T-helper 1 cell treated with Interleukin-12 subunit alpha and Interleukin-12 subunit beta and Interleukin-4 antibody, amounts not matched to agents 30 μg/mL and 1 μg/mL, for 36 hours (primary cell): ENCODE measurements around the gene PLEKHA5.

Experiments used
- H3K27ac Mint-ChIP-seq: one replicate; pipeline ENCODE4 v1.8.0; 2021; ENCODE audit warnings: mild to moderate bottlenecking, mixed read lengths
- H3K27me3 Mint-ChIP-seq: one replicate; pipeline ENCODE4 v1.8.0; 2021; ENCODE audit warnings: low read depth, mixed read lengths
- H3K36me3 Mint-ChIP-seq: one replicate; pipeline ENCODE4 v1.8.0; 2021; ENCODE audit warnings: low read depth, mixed read lengths
- H3K4me1 Mint-ChIP-seq: one replicate; pipeline ENCODE4 v1.8.0; 2021; ENCODE audit warnings: low read depth, mixed read lengths
- H3K4me3 Mint-ChIP-seq: one replicate; pipeline ENCODE4 v1.8.0; 2021; ENCODE audit warnings: mild to moderate bottlenecking, moderate library complexity, mixed read lengths
- H3K9me3 Mint-ChIP-seq: one replicate; pipeline ENCODE4 v1.8.0; 2021; ENCODE audit warnings: mixed read lengths

PLEKHA5 gene

GRCh38 chr12:19191563-19191962 is 62.0 kb downstream of the PLEKHA5 start:
- H3K27ac Mint-ChIP-seq = no peak overlapping the region
- H3K27me3 Mint-ChIP-seq = no peaks in the 10 kb centered on the region
- H3K4me3 Mint-ChIP-seq = no peak overlapping the region
- no peaks in the 10 kb centered on the region for H3K4me1 Mint-ChIP-seq
- H3K9me3 Mint-ChIP-seq = no peaks in the 10 kb centered on the region
- no peaks in the 10 kb centered on the region for H3K36me3 Mint-ChIP-seq

- Mint-ChIP-seq H3K4me3 (no peak overlapping the region), H3K27ac (no peak overlapping the region), H3K27me3 (no peaks in the 10 kb centered on the region), H3K4me1 (no peaks in the 10 kb centered on the region), H3K9me3 (no peaks in the 10 kb centered on the region), H3K36me3 (no peaks in the 10 kb centered on the region)
These were observed 63.2 kb downstream of the PLEKHA5 start for GRCh38 chr12:19192710-19193109.

- Mint-ChIP-seq H3K4me3 (no peak overlapping the region), H3K36me3 (no peaks in the 10 kb centered on the region), H3K27me3 (no peaks in the 10 kb centered on the region), H3K9me3 (no peaks in the 10 kb centered on the region), H3K27ac (no peak overlapping the region), H3K4me1 (no peaks in the 10 kb centered on the region)
These were observed 65.4 kb downstream of the PLEKHA5 start for GRCh38 chr12:19194963-19195362.

- H3K4me1 Mint-ChIP-seq = no peaks in the 10 kb centered on the region
- H3K36me3 Mint-ChIP-seq = no peaks in the 10 kb centered on the region
- no peak overlapping the region for H3K4me3 Mint-ChIP-seq
- H3K27ac Mint-ChIP-seq = no peak overlapping the region
- H3K27me3 Mint-ChIP-seq = no peaks in the 10 kb centered on the region
- no peaks in the 10 kb centered on the region for H3K9me3 Mint-ChIP-seq
These were observed 67.6 kb downstream of the PLEKHA5 start for GRCh38 chr12:19196959-19197630.

GRCh38 chr12:19198272-19198671 is 68.7 kb downstream of the PLEKHA5 start:
- no peaks in the 10 kb centered on the region for H3K36me3 Mint-ChIP-seq
- H3K4me1 Mint-ChIP-seq = no peaks in the 10 kb centered on the region
- H3K27me3 Mint-ChIP-seq = no peaks in the 10 kb centered on the region
- no peak overlapping the region for H3K4me3 Mint-ChIP-seq
- no peak overlapping the region for H3K27ac Mint-ChIP-seq
- H3K9me3 Mint-ChIP-seq = no peaks in the 10 kb centered on the region

GRCh38 chr12:19199332-19199731 is 69.8 kb downstream of the PLEKHA5 start:
- H3K36me3 Mint-ChIP-seq = no peaks in the 10 kb centered on the region
- H3K27me3 Mint-ChIP-seq = no peaks in the 10 kb centered on the region
- no peaks in the 10 kb centered on the region for H3K9me3 Mint-ChIP-seq
- H3K4me3 Mint-ChIP-seq = no peak overlapping the region
- no peaks in the 10 kb centered on the region for H3K4me1 Mint-ChIP-seq
- H3K27ac Mint-ChIP-seq = no peak overlapping the region

GRCh38 chr12:19200261-19200660 is 70.7 kb downstream of the PLEKHA5 start:
- H3K27ac Mint-ChIP-seq = no peak overlapping the region
- H3K9me3 Mint-ChIP-seq = no peaks in the 10 kb centered on the region
- H3K4me3 Mint-ChIP-seq = no peak overlapping the region
- H3K27me3 Mint-ChIP-seq = no peaks in the 10 kb centered on the region
- H3K36me3 Mint-ChIP-seq = no peaks in the 10 kb centered on the region
- H3K4me1 Mint-ChIP-seq = no peaks in the 10 kb centered on the region

- Mint-ChIP-seq H3K4me1 (no peaks in the 10 kb centered on the region), H3K36me3 (no peaks in the 10 kb centered on the region), H3K27ac (no peak overlapping the region), H3K4me3 (no peak overlapping the region), H3K27me3 (no peaks in the 10 kb centered on the region), H3K9me3 (no peaks in the 10 kb centered on the region)
These were observed 72.1 kb downstream of the PLEKHA5 start for GRCh38 chr12:19201661-19202060.

- Mint-ChIP-seq H3K4me3 (no peak overlapping the region), H3K4me1 (no peaks in the 10 kb centered on the region), H3K36me3 (no peaks in the 10 kb centered on the region), H3K9me3 (no peaks in the 10 kb centered on the region), H3K27ac (no peak overlapping the region), H3K27me3 (no peaks in the 10 kb centered on the region)
These were observed 73.5 kb downstream of the PLEKHA5 start for GRCh38 chr12:19203013-19203412.

GRCh38 chr12:19203539-19204506 is 74.3 kb downstream of the PLEKHA5 start:
- Mint-ChIP-seq H3K36me3 (no peaks in the 10 kb centered on the region), H3K4me1 (no peaks in the 10 kb centered on the region), H3K27ac (no peak overlapping the region), H3K27me3 (no peaks in the 10 kb centered on the region), H3K4me3 (no peak overlapping the region), H3K9me3 (no peaks in the 10 kb centered on the region)

GRCh38 chr12:19205120-19205519 is 75.6 kb downstream of the PLEKHA5 start:
- no peaks in the 10 kb centered on the region for H3K4me1 Mint-ChIP-seq
- no peak overlapping the region for H3K4me3 Mint-ChIP-seq
- no peaks in the 10 kb centered on the region for H3K36me3 Mint-ChIP-seq
- H3K27me3 Mint-ChIP-seq = no peaks in the 10 kb centered on the region
- H3K27ac Mint-ChIP-seq = no peak overlapping the region
- no peaks in the 10 kb centered on the region for H3K9me3 Mint-ChIP-seq

- Mint-ChIP-seq H3K9me3 (no peaks in the 10 kb centered on the region), H3K27ac (no peak overlapping the region), H3K4me1 (no peaks in the 10 kb centered on the region), H3K27me3 (no peaks in the 10 kb centered on the region), H3K36me3 (no peaks in the 10 kb centered on the region), H3K4me3 (no peak overlapping the region)
These were observed 77.1 kb downstream of the PLEKHA5 start for GRCh38 chr12:19206493-19207077.

GRCh38 chr12:19208456-19208855 is 78.9 kb downstream of the PLEKHA5 start:
- H3K9me3 Mint-ChIP-seq = no peaks in the 10 kb centered on the region
- H3K4me1 Mint-ChIP-seq = no peaks in the 10 kb centered on the region

GRCh38 chr12:19209661-19210060 is 80.1 kb downstream of the PLEKHA5 start:
- H3K36me3 Mint-ChIP-seq = no peaks in the 10 kb centered on the region
- no peaks in the 10 kb centered on the region for H3K9me3 Mint-ChIP-seq
- H3K4me3 Mint-ChIP-seq = no peak overlapping the region
- no peaks in the 10 kb centered on the region for H3K27me3 Mint-ChIP-seq
- H3K27ac Mint-ChIP-seq = no peak overlapping the region
- H3K4me1 Mint-ChIP-seq = no peaks in the 10 kb centered on the region

More at GRCh38 chr12:19208456-19208855, 78.9 kb downstream of the PLEKHA5 start:
- Mint-ChIP-seq H3K4me3 (no peak overlapping the region), H3K36me3 (no peaks in the 10 kb centered on the region), H3K27me3 (no peaks in the 10 kb centered on the region), H3K27ac (no peak overlapping the region)

- Mint-ChIP-seq H3K27ac (no peak overlapping the region), H3K4me1 (no peaks in the 10 kb centered on the region), H3K9me3 (no peaks in the 10 kb centered on the region), H3K36me3 (no peaks in the 10 kb centered on the region), H3K4me3 (no peak overlapping the region), H3K27me3 (no peaks in the 10 kb centered on the region)
These were observed 82.3 kb downstream of the PLEKHA5 start for GRCh38 chr12:19211802-19212201.
